ENCODE measurements around the gene RPS6KA6. TPM values are rescaled to one million over a fixed set of nuclear protein-coding genes. Genes with fewer than 3 reads are reported as not detected.

Gene RPS6KA6
- total and polyA plus RNA-seq, 10 of the 15 experiments (the other 5 are each of a cell fraction or from before 2014, with no cell fraction given) = 0.29 to 2.8 (median 1.4) TPM; not detected in 1

DNA sequence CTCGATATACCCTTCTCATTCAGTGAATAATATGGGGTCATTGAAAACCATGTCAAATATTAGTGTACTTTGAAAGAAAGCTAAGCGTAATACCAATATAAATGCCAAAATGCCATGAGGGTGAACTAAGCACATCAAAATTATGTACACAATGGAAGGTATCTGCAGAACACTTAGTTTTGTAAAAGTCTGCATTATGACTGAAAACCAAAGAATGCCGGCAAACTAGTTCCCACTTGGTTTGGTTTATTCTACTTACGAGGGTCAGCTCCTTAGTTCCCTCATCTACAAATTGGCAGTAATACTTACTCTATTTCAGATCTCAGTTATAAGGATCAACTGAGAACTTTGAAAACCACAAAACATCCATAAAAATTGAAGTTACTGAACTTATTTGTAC is 27.3 kb downstream of the RPS6KA6 start:
- H3K36me3 ChIP-seq (ENCODE audit: control insufficient read depth in 2 of 2, insufficient read depth in 2 of 2, low read length in 1 of 2) = no peaks in the 10 kb centered on the region
- no peaks in the 10 kb centered on the region for H3K9me3 ChIP-seq (replicated peaks; ENCODE audit: control insufficient read depth, insufficient read depth, low read length)
- in situ Hi-C loops (cut with MboI) (no loop called here), intact Hi-C loops (cut with micrococcal nuclease; ENCODE audit: unreplicated experiment) (no loop called here)
- no peaks in the 10 kb centered on the region for H4K20me1 ChIP-seq (ENCODE audit: control insufficient read depth, insufficient read depth)
- ATAC-seq = no peak
- H3K9ac ChIP-seq (ENCODE audit: control insufficient read depth, insufficient read depth, low read length) = no peak overlapping the region
- CTCF ChIA-PET = no interaction called here
- H2AFZ ChIP-seq (ENCODE audit: control insufficient read depth, low read depth, low read length) = no peak overlapping the region
- no peak overlapping the region for H3K27ac ChIP-seq (ENCODE audit: control insufficient read depth, insufficient read depth)
- H3K4me3 ChIP-seq = no peak overlapping the region
- H3K4me1 ChIP-seq (ENCODE audit: control insufficient read depth, insufficient read depth, low read length) = no peaks in the 10 kb centered on the region
- no peak for FAIRE-seq
- TF ChIP-seq, protein P1, sequence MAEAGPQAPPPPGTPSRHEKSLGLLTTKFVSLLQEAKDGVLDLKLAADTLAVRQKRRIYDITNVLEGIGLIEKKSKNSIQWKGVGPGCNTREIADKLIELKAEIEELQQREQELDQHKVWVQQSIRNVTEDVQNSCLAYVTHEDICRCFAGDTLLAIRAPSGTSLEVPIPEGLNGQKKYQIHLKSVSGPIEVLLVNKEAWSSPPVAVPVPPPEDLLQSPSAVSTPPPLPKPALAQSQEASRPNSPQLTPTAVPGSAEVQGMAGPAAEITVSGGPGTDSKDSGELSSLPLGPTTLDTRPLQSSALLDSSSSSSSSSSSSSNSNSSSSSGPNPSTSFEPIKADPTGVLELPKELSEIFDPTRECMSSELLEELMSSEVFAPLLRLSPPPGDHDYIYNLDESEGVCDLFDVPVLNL (IDR thresholded peaks at IDR 0.05; ENCODE audit: low read depth, low read length) = no peak
- no peak for TF ChIP-seq YY1 (IDR thresholded peaks at IDR 0.05; ENCODE audit: low read depth, low read length)
- no peak for TF ChIP-seq MXI1 (IDR thresholded peaks at IDR 0.05; ENCODE audit: low read depth, low read length)
- no peak for TF ChIP-seq ZNF274 (IDR thresholded peaks at IDR 0.05; ENCODE audit: insufficient read depth, insufficient read length)
- TF ChIP-seq POU2F2 (IDR thresholded peaks at IDR 0.05; ENCODE audit: borderline replicate concordance, low read depth, low read length) = no peak
- TF ChIP-seq MTA2 (IDR thresholded peaks at IDR 0.05; ENCODE audit: low read depth) = no peak
- H3K27me3 ChIP-seq (replicated peaks in 1 of 2; ENCODE audit: control insufficient read depth in 2 of 2, insufficient read depth in 2 of 2, low read length in 1 of 2) = no peaks in the 10 kb centered on the region
- RAD21 ChIA-PET (ENCODE audit: unreplicated experiment) = no interaction called here
- no TSS peak for BruUV-seq (replicated peaks)
- 36% methylated on average over 4 of the region's 4 CpGs for WGBS (ENCODE audit: insufficient coverage, insufficient replicate concordance, low lambda C conversion rate, missing lambda C conversion rate)
- SMC1A ChIA-PET (ENCODE audit: uncharacterized antibody, unreplicated experiment) = no interaction called here
- H3K79me2 ChIP-seq (ENCODE audit: control insufficient read depth, insufficient read depth, low read length) = no peaks in the 10 kb centered on the region
- H3K4me2 ChIP-seq (ENCODE audit: control insufficient read depth, insufficient read depth) = no peak overlapping the region
- POLR2A ChIA-PET = no interaction called here
- DNase-seq (ENCODE audit: low read depth, low spot score) = no peak

- H3K79me2 ChIP-seq (ENCODE audit: control insufficient read depth, insufficient read depth, low read length) = no peaks in the 10 kb centered on the region
- no TSS peak for BruUV-seq (replicated peaks)
- intact Hi-C loops (cut with micrococcal nuclease; ENCODE audit: unreplicated experiment) = no loop called here
- ChIA-PET RAD21 (ENCODE audit: unreplicated experiment) (no interaction called here), SMC1A (ENCODE audit: uncharacterized antibody, unreplicated experiment) (interaction anchor here (0.8 kb wide), 1 partner anchor 151 kb away, joined by 3 read pairs; no protein-coding TSS in a partner anchor), POLR2A (no interaction called here), CTCF (no interaction called here)
- H3K27me3 ChIP-seq (replicated peaks in 1 of 2; ENCODE audit: control insufficient read depth in 2 of 2, insufficient read depth in 2 of 2, low read length in 1 of 2) = no peaks in the 10 kb centered on the region
- WGBS (ENCODE audit: insufficient coverage, insufficient replicate concordance, low lambda C conversion rate, missing lambda C conversion rate) = 0% methylated on average over 1 of the region's 1 CpG
- H3K9ac ChIP-seq (ENCODE audit: control insufficient read depth, insufficient read depth, low read length) = no peak overlapping the region
- no peak overlapping the region for H2AFZ ChIP-seq (ENCODE audit: control insufficient read depth, low read depth, low read length)
- H3K27ac ChIP-seq (ENCODE audit: control insufficient read depth, insufficient read depth) = no peak overlapping the region
- no peaks in the 10 kb centered on the region for H3K9me3 ChIP-seq (replicated peaks; ENCODE audit: control insufficient read depth, insufficient read depth, low read length)
- no peaks in the 10 kb centered on the region for H3K4me1 ChIP-seq (ENCODE audit: control insufficient read depth, insufficient read depth, low read length)
- FAIRE-seq (no peak), DNase-seq (ENCODE audit: low read depth, low spot score) (no peak), ATAC-seq (no peak)
- H3K36me3 ChIP-seq (ENCODE audit: control insufficient read depth in 2 of 2, insufficient read depth in 2 of 2, low read length in 1 of 2) = no peaks in the 10 kb centered on the region
- in situ Hi-C loops (cut with MboI) = no loop called here
- H3K4me3 ChIP-seq = no peak overlapping the region
- no peaks in the 10 kb centered on the region for H4K20me1 ChIP-seq (ENCODE audit: control insufficient read depth, insufficient read depth)
- no peak overlapping the region for H3K4me2 ChIP-seq (ENCODE audit: control insufficient read depth, insufficient read depth)
- TF ChIP-seq CHD4 (IDR thresholded peaks at IDR 0.05) = no peak
- TF ChIP-seq BRCA1 (IDR thresholded peaks at IDR 0.05; ENCODE audit: low read depth, low read length) = no peak
- no peak for TF ChIP-seq TBL1XR1 (IDR thresholded peaks at IDR 0.05; ENCODE audit: low read depth, low read length)
- TF ChIP-seq RCOR1 (conservative IDR thresholded peaks at IDR 0.05; ENCODE audit: low read depth, low read length) = no peak
- TF ChIP-seq, protein P2, sequence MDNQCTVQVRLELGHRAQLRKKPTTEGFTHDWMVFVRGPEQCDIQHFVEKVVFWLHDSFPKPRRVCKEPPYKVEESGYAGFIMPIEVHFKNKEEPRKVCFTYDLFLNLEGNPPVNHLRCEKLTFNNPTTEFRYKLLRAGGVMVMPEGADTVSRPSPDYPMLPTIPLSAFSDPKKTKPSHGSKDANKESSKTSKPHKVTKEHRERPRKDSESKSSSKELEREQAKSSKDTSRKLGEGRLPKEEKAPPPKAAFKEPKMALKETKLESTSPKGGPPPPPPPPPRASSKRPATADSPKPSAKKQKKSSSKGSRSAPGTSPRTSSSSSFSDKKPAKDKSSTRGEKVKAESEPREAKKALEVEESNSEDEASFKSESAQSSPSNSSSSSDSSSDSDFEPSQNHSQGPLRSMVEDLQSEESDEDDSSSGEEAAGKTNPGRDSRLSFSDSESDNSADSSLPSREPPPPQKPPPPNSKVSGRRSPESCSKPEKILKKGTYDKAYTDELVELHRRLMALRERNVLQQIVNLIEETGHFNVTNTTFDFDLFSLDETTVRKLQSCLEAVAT (IDR thresholded peaks at IDR 0.05) = no peak
- TF ChIP-seq, protein P3, sequence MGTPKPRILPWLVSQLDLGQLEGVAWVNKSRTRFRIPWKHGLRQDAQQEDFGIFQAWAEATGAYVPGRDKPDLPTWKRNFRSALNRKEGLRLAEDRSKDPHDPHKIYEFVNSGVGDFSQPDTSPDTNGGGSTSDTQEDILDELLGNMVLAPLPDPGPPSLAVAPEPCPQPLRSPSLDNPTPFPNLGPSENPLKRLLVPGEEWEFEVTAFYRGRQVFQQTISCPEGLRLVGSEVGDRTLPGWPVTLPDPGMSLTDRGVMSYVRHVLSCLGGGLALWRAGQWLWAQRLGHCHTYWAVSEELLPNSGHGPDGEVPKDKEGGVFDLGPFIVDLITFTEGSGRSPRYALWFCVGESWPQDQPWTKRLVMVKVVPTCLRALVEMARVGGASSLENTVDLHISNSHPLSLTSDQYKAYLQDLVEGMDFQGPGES (IDR thresholded peaks at IDR 0.05) = no peak
- TF ChIP-seq, protein P4, sequence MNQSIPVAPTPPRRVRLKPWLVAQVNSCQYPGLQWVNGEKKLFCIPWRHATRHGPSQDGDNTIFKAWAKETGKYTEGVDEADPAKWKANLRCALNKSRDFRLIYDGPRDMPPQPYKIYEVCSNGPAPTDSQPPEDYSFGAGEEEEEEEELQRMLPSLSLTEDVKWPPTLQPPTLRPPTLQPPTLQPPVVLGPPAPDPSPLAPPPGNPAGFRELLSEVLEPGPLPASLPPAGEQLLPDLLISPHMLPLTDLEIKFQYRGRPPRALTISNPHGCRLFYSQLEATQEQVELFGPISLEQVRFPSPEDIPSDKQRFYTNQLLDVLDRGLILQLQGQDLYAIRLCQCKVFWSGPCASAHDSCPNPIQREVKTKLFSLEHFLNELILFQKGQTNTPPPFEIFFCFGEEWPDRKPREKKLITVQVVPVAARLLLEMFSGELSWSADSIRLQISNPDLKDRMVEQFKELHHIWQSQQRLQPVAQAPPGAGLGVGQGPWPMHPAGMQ (IDR thresholded peaks at IDR 0.05; ENCODE audit: borderline replicate concordance) = no peak
These were observed 31.2 kb downstream of the RPS6KA6 start for GRCh38 chrX:84156821-84157220.

Measured in GM12878 (cell line).